C1 segment of cervical spinal cord (tissue), 14 donors: Measurements from ENCODE around the gene IP6K3.

Experiments
- DNase-seq, 14 donors: peaks; one replicate each; lab custom pipeline; 2025; lab: John Stamatoyannopoulos, UW

IP6K3 gene

DNA sequence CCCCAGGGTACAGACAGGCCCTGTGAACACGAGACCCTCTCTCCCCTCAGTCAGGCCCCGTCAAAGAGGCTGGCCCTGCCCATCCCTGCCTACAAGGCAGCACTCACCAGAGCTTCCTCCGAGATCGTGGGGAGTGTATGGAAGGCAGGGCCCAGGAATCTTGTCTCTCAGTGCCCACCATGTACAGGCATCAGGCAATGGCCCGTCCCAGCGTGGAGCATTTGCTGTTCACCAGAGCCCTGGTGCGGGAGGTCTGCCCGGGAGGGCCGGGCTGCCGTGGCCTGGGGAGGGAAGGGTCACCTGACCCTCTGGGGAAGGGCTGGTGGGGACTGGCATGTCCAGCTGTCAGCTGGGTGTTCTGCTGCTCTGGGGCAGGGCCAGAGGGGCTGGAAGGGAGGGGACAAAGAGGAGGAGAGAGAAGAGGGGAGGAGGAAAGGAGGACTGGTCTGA is at the start of gene IP6K3:
Gene IP6K3, minus strand, starts transcription at position 255 of the 450 bp plus-strand sequence. CDS start 11,429 bp downstream, outside the sequence.
- DNase-seq: peak in 13 of 14 donors; percentile 13 to 93 (median 78)

DNA sequence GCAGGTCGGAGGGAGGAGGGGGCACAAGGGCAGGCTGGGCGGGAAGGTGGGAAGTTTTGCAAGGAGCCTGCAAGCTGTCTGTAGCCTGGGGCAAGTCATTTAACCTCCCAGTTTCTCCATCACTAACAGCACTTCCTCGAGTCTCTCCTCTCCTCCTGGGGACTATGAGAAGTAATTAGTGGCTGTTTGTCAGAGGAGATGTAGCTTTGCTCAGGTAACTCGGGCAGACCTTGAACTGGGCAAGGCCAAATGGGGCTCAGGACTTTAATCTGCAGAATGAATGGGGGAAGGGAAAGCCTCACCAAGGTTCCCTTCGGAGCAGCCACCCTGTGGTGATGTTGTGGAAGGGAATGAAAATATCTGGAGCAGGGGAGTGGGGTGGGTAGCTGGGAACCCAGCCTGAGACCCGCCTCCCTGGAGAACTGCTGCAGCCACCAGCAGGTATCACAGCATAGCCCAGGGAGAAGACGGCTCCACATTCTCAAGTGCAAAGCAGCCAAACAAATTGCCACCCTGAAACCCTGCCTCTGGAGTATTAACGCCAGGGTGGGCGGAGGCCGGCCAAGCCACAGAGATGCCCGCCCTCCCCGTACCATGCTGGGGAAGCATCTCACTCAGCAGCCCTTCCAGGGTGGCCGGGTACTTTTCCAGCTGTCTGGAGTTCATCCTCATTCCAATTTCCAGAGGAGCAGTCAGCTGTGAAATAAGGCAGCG is 48.4 kb upstream of the IP6K3 start:
- no peak for DNase-seq

- DNase-seq: no peak
Observed at GRCh38 chr6:33792981-33793380, 46.3 kb upstream of the IP6K3 start.

DNA sequence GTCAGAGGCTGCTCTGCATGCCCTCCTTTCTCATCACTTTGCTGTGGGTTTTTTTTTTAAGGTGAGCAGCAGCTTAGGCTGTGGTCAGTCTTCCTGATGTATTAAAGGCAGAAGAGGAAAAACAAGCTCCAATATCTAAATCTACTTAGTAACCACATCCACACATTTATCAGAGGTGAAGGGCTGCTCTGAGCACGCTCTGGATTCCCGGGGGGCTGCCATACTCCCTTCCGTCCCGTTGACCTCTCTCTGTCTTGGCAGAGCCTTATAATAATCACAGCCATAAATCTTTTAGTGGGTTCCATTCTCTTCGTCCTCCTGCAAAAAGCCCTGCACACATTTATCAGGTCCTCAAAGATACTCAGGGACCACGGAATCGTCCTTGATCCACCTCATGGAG is 44.9 kb upstream of the IP6K3 start:
- no peak for DNase-seq

DNA sequence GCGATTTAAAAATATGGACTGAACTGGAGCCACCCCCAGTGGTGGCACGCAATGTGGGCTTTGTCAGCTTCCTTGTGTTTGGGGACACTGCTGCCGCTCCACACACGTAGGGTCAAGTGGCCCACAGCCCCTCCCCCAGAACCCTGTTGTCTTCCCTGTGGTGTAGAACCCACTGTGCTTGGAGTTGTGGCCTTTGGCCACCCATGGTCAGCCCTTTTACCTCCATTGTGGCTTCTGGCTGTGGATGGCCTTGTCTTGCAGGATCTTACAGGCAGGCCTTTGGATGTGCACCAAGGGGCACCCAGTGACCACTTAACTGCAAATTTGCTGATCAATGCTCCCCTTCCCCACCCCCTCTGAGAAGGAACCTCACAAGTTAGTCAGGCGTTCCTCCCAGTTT is 44.2 kb upstream of the IP6K3 start:
- no peak for DNase-seq

DNA sequence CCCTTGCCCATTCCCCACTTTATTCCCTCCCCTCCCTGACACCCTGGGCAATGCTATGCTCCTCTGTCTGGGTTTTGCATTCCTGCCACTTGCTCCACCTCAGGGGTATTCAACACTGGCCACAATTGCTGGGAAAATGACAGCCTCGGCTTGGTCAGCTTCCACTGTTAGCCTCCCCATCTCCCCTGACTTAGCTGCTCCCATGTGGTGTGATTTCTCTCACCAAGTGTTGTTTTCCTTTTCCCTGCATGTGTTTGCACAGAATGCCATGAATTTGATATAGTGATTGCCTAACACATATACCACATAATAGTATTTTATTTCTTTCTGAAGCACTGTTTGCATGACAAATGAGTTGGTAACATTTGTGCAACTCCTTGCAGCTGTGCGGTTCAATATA is 43.7 kb upstream of the IP6K3 start:
- no peak for DNase-seq

DNA sequence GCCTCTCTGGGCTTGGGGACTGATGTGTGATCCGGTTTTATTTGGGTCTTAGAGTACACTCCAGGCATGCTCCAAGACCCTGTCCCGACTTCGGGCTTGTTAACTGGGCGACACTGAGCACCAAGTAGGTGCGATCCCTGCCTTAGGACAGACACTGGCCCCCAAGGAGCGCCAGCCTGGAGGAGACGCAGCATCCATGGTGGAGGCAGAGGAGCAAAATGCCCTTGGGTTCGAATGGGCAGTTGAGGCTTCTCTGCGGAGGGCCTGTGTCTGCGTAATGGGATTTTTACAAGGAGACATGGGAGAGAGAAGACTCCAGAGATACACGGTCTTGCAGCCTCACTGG is 42.8 kb upstream of the IP6K3 start:
- DNase-seq: no peak

GRCh38 chr6:33788694-33789549 is 42.2 kb upstream of the IP6K3 start, which contains the start of gene LEMD2:
Gene LEMD2, minus strand, starts transcription at chr6:33789130. Its CDS starts 14 bp downstream, at chr6:33789116.
- peak; percentile 54 to 94 (median 88) for DNase-seq

- peak in 13 of 14 donors; percentile 12 to 86 (median 57) for DNase-seq
Observed at GRCh38 chr6:33787954-33788693, 41.4 kb upstream of the IP6K3 start.

DNA sequence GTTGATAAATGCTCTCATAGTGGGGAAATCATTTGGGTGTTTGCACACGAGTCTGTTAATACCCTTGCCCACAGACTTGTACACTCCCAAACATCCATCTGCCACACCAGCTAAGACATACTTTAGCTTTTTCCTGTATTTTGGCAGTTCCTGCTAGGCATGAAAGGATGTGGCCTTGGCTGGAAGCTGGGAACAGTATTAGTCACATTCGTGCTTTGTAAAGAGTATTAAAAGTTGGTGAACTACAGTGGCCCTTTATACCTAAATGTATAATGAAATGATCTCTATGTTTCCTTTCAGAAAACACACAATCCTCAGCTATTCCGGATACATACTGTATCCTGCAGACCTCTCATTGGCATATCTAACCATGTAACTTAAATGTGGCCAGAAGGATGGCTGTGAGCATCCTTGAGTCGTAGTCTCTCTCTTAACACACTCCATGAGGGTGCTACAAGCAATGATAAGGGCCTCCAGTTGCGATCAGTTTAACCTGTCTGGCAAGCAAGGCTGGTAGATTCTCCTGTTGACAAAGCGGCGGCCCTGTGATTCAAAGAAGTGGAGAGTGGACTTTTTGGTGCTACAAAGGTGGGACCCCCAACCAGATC is 40.7 kb upstream of the IP6K3 start:
- DNase-seq: peak in 1 of 14 donors; percentile 37

DNA sequence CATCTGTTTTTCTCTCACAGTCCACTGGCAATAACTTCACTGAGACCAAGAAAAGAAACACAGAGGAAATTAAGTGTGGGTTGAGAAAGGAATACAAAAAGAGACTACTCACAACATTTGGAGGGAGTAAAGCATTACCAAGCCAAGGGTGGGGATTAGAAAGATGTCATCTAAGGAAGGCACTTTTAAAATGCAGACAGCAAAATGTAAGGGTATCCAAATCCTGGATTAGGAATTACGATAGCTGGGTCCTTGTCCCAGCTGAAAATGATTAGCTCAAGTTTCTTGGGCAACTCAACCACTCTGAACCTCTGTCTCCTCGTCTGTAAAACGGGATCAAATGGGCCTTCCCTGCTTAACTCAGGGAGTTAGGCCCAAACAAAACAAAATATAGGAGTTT is 40.0 kb upstream of the IP6K3 start:
- no peak for DNase-seq

DNA sequence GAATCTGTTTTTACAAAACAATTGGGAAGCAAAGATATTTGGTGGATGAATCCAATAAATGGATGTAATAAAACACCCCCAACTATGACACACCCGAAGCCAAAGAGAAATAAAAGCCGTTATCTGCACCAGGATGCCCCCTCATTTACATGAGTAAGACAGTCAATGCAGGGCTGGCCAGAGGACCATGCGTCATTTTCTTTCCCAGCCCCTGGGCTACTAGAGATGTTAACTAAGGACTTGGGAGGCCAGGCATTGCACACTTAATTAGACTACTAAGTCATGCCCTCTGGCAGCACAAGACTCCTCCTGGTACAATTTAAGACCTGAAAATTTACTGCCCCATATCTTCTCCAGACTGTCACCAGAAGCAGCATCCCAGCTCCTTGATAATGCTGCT is 39.1 kb upstream of the IP6K3 start:
- no peak for DNase-seq

DNA sequence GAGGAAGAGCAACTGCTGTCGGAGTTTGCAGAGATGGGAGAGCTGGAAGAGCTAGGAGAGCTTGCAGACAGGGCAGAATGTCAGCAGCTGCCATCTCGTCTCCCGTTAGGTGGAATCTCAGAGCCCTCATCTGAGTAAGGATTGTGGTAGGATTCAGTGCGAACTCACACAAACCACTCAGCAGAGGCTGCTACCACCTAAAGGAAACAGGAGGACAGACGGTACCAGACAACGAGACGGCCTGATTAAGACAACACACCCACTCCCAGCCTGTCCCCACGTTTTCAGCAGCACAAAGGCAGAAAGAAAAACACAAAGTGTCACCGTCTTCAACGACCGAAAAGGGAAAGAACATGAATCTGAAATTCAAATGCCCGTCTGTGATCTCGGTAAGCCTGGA is 38.1 kb upstream of the IP6K3 start:
- DNase-seq: no peak

GRCh38 chr6:33783781-33784520 is 37.2 kb upstream of the IP6K3 start:
- DNase-seq: no peak

- DNase-seq: no peak
Observed at GRCh38 chr6:33782561-33782960, 35.9 kb upstream of the IP6K3 start.

GRCh38 chr6:33781131-33781975 is 34.6 kb upstream of the IP6K3 start:
- DNase-seq: peak in 1 of 14 donors; percentile 27

DNA sequence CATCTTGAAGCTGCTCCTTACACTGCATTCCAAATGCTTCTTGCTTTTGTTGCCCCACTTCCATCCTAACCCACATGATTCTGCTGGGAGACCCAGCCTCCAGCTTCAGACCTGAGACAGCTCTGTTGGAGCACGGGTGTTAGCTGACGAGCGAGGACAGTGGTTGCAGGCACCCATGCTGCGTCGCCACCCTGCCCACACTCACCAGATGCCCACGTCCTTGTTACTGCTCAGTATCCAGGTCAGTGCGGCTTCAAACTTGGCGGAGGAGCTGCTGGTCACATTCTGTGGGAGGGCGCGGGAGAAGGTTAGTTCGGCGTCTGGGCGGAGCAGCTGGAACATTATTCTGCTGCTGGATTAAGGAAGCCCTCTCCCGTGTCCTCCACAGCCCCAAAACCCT is 33.2 kb upstream of the IP6K3 start:
- no peak for DNase-seq

DNA sequence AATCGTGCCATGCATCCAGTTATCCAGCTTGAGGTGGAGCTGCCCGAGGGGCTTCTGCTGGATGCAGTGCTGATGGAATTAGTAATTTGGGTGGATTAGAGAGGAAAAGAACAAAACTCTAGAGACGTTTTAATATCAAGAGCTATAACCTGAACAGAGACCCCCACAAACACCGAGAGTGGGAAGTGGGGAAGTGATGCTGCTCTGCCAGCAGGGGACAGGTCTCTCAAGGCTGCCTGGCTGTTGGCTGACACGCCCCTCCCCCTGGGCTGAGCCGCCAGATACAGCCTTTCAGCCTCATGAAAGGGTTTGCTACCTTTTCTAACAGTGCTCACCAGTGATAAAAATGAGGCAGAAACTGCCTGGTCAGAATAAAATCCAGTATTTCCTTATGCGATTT is 32.6 kb upstream of the IP6K3 start:
- DNase-seq: no peak

DNA sequence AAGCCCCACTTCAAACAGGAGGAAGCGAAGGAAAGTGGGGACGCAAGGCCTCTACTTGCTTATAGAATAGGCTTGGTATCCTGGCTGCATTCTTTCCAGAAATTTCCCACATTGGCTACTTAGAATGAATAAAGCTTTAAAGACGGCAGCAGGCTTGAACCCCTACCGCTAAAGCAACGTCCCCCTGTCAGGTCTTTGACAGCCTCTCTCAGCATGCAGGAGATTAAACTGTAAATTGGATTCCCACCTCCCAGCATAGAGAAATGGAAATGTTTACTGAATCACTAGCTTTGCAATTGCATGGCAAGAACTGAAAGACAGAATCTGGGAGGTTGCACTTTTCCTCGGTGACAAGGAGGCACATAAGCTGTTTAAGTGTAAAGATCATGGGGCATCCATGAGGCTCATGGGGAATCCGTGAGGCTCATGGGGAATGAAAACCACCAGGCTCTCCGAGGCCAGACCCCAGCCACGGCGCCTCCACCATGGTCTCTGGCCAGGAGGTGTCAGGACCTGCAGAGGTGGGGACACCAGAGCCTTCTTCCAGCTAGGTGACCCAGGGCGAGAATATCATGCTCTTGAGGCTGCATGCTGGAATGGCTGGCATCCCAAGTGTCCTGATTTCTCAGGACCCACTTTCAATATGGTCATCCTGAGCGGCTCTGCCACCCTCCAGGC is 31.9 kb upstream of the IP6K3 start:
- no peak for DNase-seq
